Nephron progenitor cell (in vitro differentiated cells): Measurements from ENCODE around the gene PRICKLE2.
A peak's percentile ranks its signal among the peaks of the same experiment; 100 is the strongest.
"Not testable (repeated sequence)": the region's sequence is repeated elsewhere in the genome, so short reads cannot be mapped to it uniquely, and the experiment has no call there.

ENCODE experiments used
- DNase-seq: peaks from one replicate; pipeline ENCODE4 v3.0.0; 2021
- H3K27ac Mint-ChIP-seq: 2 replicates; pipeline ENCODE4 v1.8.0; 2021; ENCODE audit warnings: mild to moderate bottlenecking, moderate library complexity, mixed read lengths
- H3K27me3 Mint-ChIP-seq: 2 replicates; pipeline ENCODE4 v1.8.0; 2021; ENCODE audit warnings: mild to moderate bottlenecking, low read depth, mixed read lengths; ENCODE audit not compliant: poor library complexity
- H3K36me3 Mint-ChIP-seq: 2 replicates; pipeline ENCODE4 v1.8.0; 2021; ENCODE audit warnings: low read depth, mixed read lengths
- H3K4me1 Mint-ChIP-seq: 2 replicates; pipeline ENCODE4 v1.8.0; 2021; ENCODE audit warnings: mixed read lengths
- H3K4me3 Mint-ChIP-seq: 2 replicates; pipeline ENCODE4 v1.8.0; 2021; ENCODE audit warnings: mild to moderate bottlenecking, moderate library complexity, mixed read lengths
- H3K9me3 Mint-ChIP-seq: 2 replicates; pipeline ENCODE4 v1.8.0; 2021; ENCODE audit warnings: mild to moderate bottlenecking, moderate library complexity, mixed read lengths
- CTCF ChIP-seq: fragments of 200-600 bp; sonication (generic); IDR thresholded peaks from 2 replicates; pipeline ENCODE4 v1.5.0; 2021; ENCODE audit warnings: antibody characterized with exemption

Gene PRICKLE2

DNA sequence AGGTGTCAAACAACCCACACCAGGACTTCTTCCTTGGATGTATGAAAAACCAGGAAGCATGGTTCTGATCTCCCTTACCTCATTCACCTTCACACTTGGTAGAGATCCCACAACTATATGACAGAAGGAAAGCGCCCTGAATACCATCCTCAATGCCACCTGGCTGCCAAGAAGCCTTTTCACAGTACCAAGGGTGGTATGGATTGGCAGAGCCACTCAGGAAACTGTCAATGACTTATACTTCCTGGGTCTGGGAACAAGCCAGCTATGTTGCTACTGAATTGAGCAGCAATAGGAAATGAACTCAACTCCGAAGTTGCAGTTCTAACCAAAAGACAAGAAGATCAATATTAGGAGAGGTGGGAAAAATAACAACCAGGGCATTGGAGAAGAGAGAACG, 129.5 kb downstream of the PRICKLE2 start:
- Mint-ChIP-seq H3K4me3 (no peak overlapping the region), H3K9me3 (no peaks in the 10 kb centered on the region), H3K27me3 (no peaks in the 10 kb centered on the region), H3K4me1 (peaks cover 33% of the 10 kb centered on the region), H3K27ac (no peak overlapping the region), H3K36me3 (peaks cover 37% of the 10 kb centered on the region)
- DNase-seq: no peak
- no peak for TF ChIP-seq CTCF

DNA sequence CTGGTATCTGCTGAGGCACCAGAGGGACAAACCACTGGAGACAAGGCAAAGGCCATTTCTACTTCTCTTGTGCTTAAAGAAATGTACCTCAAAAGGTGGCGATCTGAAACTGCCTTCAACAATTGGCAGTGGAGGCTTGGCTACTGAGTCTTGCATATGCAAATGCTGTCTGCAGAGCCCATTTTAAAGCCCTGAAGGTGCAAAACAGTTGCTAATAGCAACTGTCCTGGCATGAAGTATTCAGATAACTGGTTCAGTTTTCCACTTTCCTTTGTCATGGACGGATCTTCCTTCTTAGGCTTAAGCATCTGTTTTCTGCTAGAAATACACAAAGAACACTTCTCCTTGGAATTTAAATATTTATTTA, 130.6 kb downstream of the PRICKLE2 start:
- no peaks in the 10 kb centered on the region for H3K9me3 Mint-ChIP-seq
- peaks cover 35% of the 10 kb centered on the region for H3K36me3 Mint-ChIP-seq
- H3K27me3 Mint-ChIP-seq: no peaks in the 10 kb centered on the region

GRCh38 chr3:64093825-64094712, 131.2 kb downstream of the PRICKLE2 start:
- Mint-ChIP-seq H3K9me3 (no peaks in the 10 kb centered on the region), H3K36me3 (peaks cover 29% of the 10 kb centered on the region), H3K4me3 (no peak overlapping the region), H3K27me3 (no peaks in the 10 kb centered on the region), H3K4me1 (peaks cover 46% of the 10 kb centered on the region), H3K27ac (no peak overlapping the region)
- TF ChIP-seq CTCF: no peak
- DNase-seq: no peak

More for the DNA sequence above, 130.6 kb downstream of the PRICKLE2 start:
- Mint-ChIP-seq H3K4me3 (no peak overlapping the region), H3K27ac (no peak overlapping the region), H3K4me1 (peaks cover 41% of the 10 kb centered on the region)
- no peak for TF ChIP-seq CTCF
- no peak for DNase-seq

DNA sequence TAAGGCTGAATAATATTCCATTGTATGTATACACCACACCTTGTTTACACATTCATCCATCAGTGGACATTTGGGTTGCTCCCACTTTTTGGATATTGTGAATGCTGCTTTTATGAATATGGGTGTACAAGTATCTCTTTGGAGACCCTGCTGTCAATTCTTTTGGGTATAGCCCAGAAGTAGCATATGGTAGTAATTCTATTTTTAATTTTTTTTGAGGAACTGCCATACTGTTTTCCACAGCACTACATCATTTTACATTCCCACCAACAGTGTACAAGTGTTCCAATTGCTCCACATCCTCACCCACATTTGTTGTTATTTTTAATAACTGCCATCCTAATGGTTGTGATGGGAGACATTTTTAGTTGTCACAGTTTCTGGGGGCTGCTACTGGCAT, 132.1 kb downstream of the PRICKLE2 start:
- Mint-ChIP-seq H3K4me3 (no peak overlapping the region), H3K27ac (no peak overlapping the region), H3K4me1 (peaks cover 47% of the 10 kb centered on the region), H3K27me3 (no peaks in the 10 kb centered on the region), H3K36me3 (peaks cover 22% of the 10 kb centered on the region), H3K9me3 (no peaks in the 10 kb centered on the region)
- no peak for DNase-seq
- TF ChIP-seq CTCF: no peak

GRCh38 chr3:64091501-64091900, 133.8 kb downstream of the PRICKLE2 start:
- no peak for DNase-seq
- peak overlapping the region; percentile 5 for H3K27ac Mint-ChIP-seq
- H3K9me3 Mint-ChIP-seq: peaks cover 7% of the 10 kb centered on the region
- H3K27me3 Mint-ChIP-seq: no peaks in the 10 kb centered on the region
- TF ChIP-seq CTCF: no peak
- peaks cover 48% of the 10 kb centered on the region for H3K4me1 Mint-ChIP-seq
- H3K4me3 Mint-ChIP-seq: no peak overlapping the region
- H3K36me3 Mint-ChIP-seq: peaks cover 14% of the 10 kb centered on the region

GRCh38 chr3:64089386-64089785, 135.9 kb downstream of the PRICKLE2 start:
- DNase-seq, H3K27ac Mint-ChIP-seq, H3K4me3 Mint-ChIP-seq, H3K27me3 Mint-ChIP-seq, H3K36me3 Mint-ChIP-seq: not testable (repeated sequence)
- Mint-ChIP-seq H3K9me3 (peaks cover 24% of the 10 kb centered on the region), H3K4me1 (peaks cover 54% of the 10 kb centered on the region)
